Activated CD8-positive, alpha-beta memory T cell treated with anti-CD3 and anti-CD28 coated beads for 36 hours (primary cell): ENCODE results near the gene CDK14. TPM values are rescaled to one million over a fixed set of nuclear protein-coding genes. Genes with fewer than 3 reads are reported as not detected.
"Not testable (repeated sequence)": the region's sequence is repeated elsewhere in the genome, so short reads cannot be mapped to it uniquely, and the experiment has no call there.

Source experiments
- CTCF ChIA-PET: fragments of 350-600 bp; sonication (Branson Sonifier 250); formaldehyde crosslinking; loops from one replicate; lab custom pipeline; 2021; ENCODE audit warnings: antibody characterized with exemption; lab: Charles Lee
- POLR2A ChIA-PET: fragments of 350-600 bp; sonication (Branson Sonifier 250); formaldehyde crosslinking; loops from one replicate; lab custom pipeline; 2021; ENCODE audit warnings: antibody characterized with exemption; lab: Charles Lee
- total RNA-seq, 2 experiments: library from RNA; stranded (reverse); gene quantifications; one replicate each; pipeline ENCODE4 v1.2.3, GENCODE V29; 2021

Gene CDK14
- total RNA-seq, 2 experiments from 2014 or later, result 0.31 to 0.40 TPM

- ChIA-PET POLR2A (no interaction called here), CTCF (no interaction called here)
These were observed 170.9 kb downstream of the CDK14 start for GRCh38 chr7:90766814-90767564.

GRCh38 chr7:90768301-90768700, 172.2 kb downstream of the CDK14 start:
- ChIA-PET POLR2A (no interaction called here), CTCF (no interaction called here)

- ChIA-PET POLR2A (no interaction called here), CTCF (no interaction called here)
These were observed 172.9 kb downstream of the CDK14 start for GRCh38 chr7:90769036-90769435.

GRCh38 chr7:90769566-90769965, 173.4 kb downstream of the CDK14 start:
- CTCF ChIA-PET, POLR2A ChIA-PET: not testable (repeated sequence)

GRCh38 chr7:90771281-90771680, 175.2 kb downstream of the CDK14 start:
- ChIA-PET POLR2A (no interaction called here), CTCF (no interaction called here)

GRCh38 chr7:90772410-90772809, 176.3 kb downstream of the CDK14 start:
- ChIA-PET CTCF (no interaction called here), POLR2A (no interaction called here)

- POLR2A ChIA-PET, result no interaction called here
- CTCF ChIA-PET, result no interaction called here
These were observed 177.1 kb downstream of the CDK14 start for GRCh38 chr7:90773269-90773668.

GRCh38 chr7:90774706-90775105, 178.6 kb downstream of the CDK14 start:
- ChIA-PET CTCF (no interaction called here), POLR2A (no interaction called here)

- CTCF ChIA-PET, result no interaction called here
- POLR2A ChIA-PET, result no interaction called here
These were observed 179.4 kb downstream of the CDK14 start for GRCh38 chr7:90775383-90775965.

- CTCF ChIA-PET, result no interaction called here
- POLR2A ChIA-PET, result no interaction called here
These were observed 180.9 kb downstream of the CDK14 start for GRCh38 chr7:90777041-90777440.

- ChIA-PET POLR2A (no interaction called here), CTCF (no interaction called here)
These were observed 181.3 kb downstream of the CDK14 start for GRCh38 chr7:90777465-90777864.

GRCh38 chr7:90777886-90778285, 181.8 kb downstream of the CDK14 start:
- CTCF ChIA-PET, result no interaction called here

GRCh38 chr7:90788052-90788451, 191.9 kb downstream of the CDK14 start:
- ChIA-PET POLR2A (no interaction called here), CTCF (no interaction called here)

More at GRCh38 chr7:90777886-90778285, 181.8 kb downstream of the CDK14 start:
- POLR2A ChIA-PET, result no interaction called here

GRCh38 chr7:90789736-90790306, 193.7 kb downstream of the CDK14 start:
- POLR2A ChIA-PET, result no interaction called here
- CTCF ChIA-PET, result no interaction called here

- ChIA-PET CTCF (no interaction called here), POLR2A (interaction anchor here (0.6 kb wide), 1 partner anchor 21 kb away, joined by 4 read pairs; no protein-coding TSS in a partner anchor)
These were observed 195.5 kb downstream of the CDK14 start for GRCh38 chr7:90791596-90791995.

GRCh38 chr7:90792301-90792700, 196.2 kb downstream of the CDK14 start:
- CTCF ChIA-PET, result no interaction called here

GRCh38 chr7:90794234-90794633, 198.1 kb downstream of the CDK14 start:
- CTCF ChIA-PET, POLR2A ChIA-PET: not testable (repeated sequence)

More at GRCh38 chr7:90792301-90792700, 196.2 kb downstream of the CDK14 start:
- POLR2A ChIA-PET, result no interaction called here

- POLR2A ChIA-PET, result no interaction called here
- CTCF ChIA-PET, result no interaction called here
These were observed 201.5 kb downstream of the CDK14 start for GRCh38 chr7:90797596-90797995.

GRCh38 chr7:90804370-90804769, 208.2 kb downstream of the CDK14 start:
- ChIA-PET POLR2A (no interaction called here), CTCF (no interaction called here)

GRCh38 chr7:90815552-90815951, 219.4 kb downstream of the CDK14 start:
- CTCF ChIA-PET, POLR2A ChIA-PET: not testable (repeated sequence)
